IPS DF 6.9 (cell line): ENCODE data around the gene SELENOS.
A peak's percentile ranks its signal among the peaks of the same experiment; 100 is the strongest.

ENCODE experiments used
- DNase-seq: peaks from one replicate; pipeline ENCODE4 v3.0.0-alpha.2; 2013; ENCODE audit warnings: low read depth, low spot score
- H3K27ac ChIP-seq: one replicate; pipeline ENCODE4 v1.5.1; 2013; ENCODE audit warnings: low read length, control low read depth
- H3K27me3 ChIP-seq: 2 replicates; pipeline ENCODE4 v1.6.1; 2013; ENCODE audit warnings: mild to moderate bottlenecking, low read length; ENCODE audit not compliant: control insufficient read depth, insufficient read depth
- H3K36me3 ChIP-seq: 2 replicates; pipeline ENCODE4 v1.6.1; 2013; ENCODE audit warnings: low read length; ENCODE audit not compliant: control insufficient read depth, insufficient read depth
- H3K4me1 ChIP-seq: 2 replicates; pipeline ENCODE4 v1.6.1; 2013; ENCODE audit warnings: low read length; ENCODE audit not compliant: control insufficient read depth, insufficient read depth
- H3K4me3 ChIP-seq: 2 replicates; pipeline ENCODE4 v1.5.1; 2013; ENCODE audit warnings: mild to moderate bottlenecking, low read length
- H3K9me3 ChIP-seq: 2 replicates; pipeline ENCODE4 v1.6.1; 2013; ENCODE audit warnings: low read length, inconsistent platforms; ENCODE audit not compliant: control insufficient read depth, insufficient read depth
- WGBS: extraction: QIAGEN DNeasy Blood & Tissue Kit; methylation state at CpG from one replicate; pipeline ENCODE4 v1.1.7; 2013; ENCODE audit warnings: mixed read lengths, missing lambda C conversion rate; ENCODE audit not compliant: insufficient read length, insufficient coverage; 5-methylcytosine and 5-hydroxymethylcytosine counted together

The SELENOS gene

GRCh38 chr15:101258238-101259144, 18.8 kb downstream of the SELENOS start:
- H3K4me3 ChIP-seq = no peak overlapping the region
- no peaks in the 10 kb centered on the region for H3K36me3 ChIP-seq
- WGBS = no CpG with 5 or more reads among the region's 11 CpGs
- H3K4me1 ChIP-seq = no peaks in the 10 kb centered on the region; the same call in 1 of the 2 replicates
- no peaks in the 10 kb centered on the region for H3K9me3 ChIP-seq
- no peak overlapping the region for H3K27ac ChIP-seq
- H3K27me3 ChIP-seq = no peaks in the 10 kb centered on the region
- DNase-seq = no peak

GRCh38 chr15:101256757-101257156, 20.5 kb downstream of the SELENOS start:
- H3K4me1 ChIP-seq = no peaks in the 10 kb centered on the region; the same call in 1 of the 2 replicates
- H3K27me3 ChIP-seq = no peaks in the 10 kb centered on the region
- H3K36me3 ChIP-seq = no peaks in the 10 kb centered on the region
- no peak for DNase-seq
- no peaks in the 10 kb centered on the region for H3K9me3 ChIP-seq
- no CpG with 5 or more reads among the region's 6 CpGs for WGBS
- H3K27ac ChIP-seq = no peak overlapping the region
- no peak overlapping the region for H3K4me3 ChIP-seq

GRCh38 chr15:101255615-101256241, 21.6 kb downstream of the SELENOS start:
- DNase-seq = no peak
- no peaks in the 10 kb centered on the region; the same call in 1 of the 2 replicates for H3K4me1 ChIP-seq
- H3K27ac ChIP-seq = no peak overlapping the region
- H3K4me3 ChIP-seq = no peak overlapping the region
- H3K9me3 ChIP-seq = no peaks in the 10 kb centered on the region
- WGBS = no CpG with 5 or more reads among the region's 8 CpGs
- H3K36me3 ChIP-seq = no peaks in the 10 kb centered on the region
- no peaks in the 10 kb centered on the region for H3K27me3 ChIP-seq

DNA sequence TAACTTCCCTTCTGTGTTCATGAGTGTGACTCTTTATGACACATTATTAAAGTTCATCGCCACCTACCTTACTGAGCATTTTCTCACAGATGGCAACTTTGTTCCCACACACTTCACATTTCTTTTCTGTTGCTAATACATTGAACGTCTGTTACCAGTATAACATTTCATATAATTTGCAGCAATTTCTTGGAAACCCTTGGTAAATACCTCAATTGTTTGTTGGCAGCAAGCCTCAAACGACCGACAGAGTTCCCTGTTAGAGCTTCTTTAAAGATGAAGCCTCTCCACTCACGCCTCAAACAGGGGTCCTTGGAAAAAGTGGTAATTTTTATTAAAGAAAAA, 22.3 kb downstream of the SELENOS start:
- no peak for DNase-seq
- no peaks in the 10 kb centered on the region for H3K9me3 ChIP-seq
- H3K27ac ChIP-seq = no peak overlapping the region
- peaks cover 2% of the 10 kb centered on the region; the same call in 1 of the 2 replicates for H3K4me1 ChIP-seq
- no peaks in the 10 kb centered on the region for H3K27me3 ChIP-seq
- H3K4me3 ChIP-seq = no peak overlapping the region
- WGBS = no CpG with 5 or more reads among the region's 5 CpGs
- H3K36me3 ChIP-seq = no peaks in the 10 kb centered on the region

DNA sequence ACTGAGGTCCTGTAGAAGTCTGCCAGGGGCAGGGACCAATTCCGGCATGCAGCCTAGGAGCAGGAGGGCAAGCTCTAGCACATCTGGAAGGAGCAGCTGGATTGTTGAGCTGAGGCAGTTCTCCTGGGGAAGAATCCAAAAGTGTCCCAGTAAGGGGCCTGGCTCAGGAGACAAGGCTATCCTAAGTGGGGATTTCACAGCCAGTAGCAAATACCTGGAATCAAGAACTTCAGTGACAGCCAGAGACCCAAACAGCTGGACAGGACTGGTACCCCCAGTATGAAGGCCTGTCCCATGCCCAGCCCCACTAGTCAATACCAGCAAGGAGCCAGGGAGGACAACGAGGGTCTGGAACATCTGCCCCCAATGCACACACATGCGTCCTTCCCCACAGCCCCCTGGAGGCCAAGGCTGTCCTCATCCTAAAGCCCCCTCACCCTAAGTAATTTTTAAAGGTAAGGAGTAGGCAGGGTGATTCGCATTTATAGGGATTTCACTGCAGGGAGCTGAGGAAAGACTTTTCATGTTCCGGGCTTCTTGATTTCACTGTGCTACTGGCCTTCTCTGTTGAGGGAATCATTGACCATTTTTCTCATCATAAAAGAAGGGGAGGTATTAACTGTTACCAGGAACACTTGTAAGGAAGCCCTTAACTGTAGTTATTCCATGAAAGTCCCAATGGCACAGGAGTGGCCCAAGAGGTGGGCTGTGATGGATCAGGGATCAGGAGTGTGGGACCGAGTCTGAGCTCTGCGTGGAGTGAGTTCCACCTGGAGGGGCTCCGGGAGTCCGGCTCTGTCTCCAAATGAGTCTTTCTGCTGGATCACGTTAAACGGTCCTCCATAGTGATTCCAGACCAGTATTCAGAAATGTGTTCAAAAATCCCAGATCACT, 22.9 kb downstream of the SELENOS start:
- H3K4me1 ChIP-seq = peaks cover 3% of the 10 kb centered on the region; the same call in 1 of the 2 replicates
- DNase-seq = no peak
- H3K27ac ChIP-seq = no peak overlapping the region
- no peaks in the 10 kb centered on the region for H3K36me3 ChIP-seq
- WGBS = no CpG with 5 or more reads among the region's 11 CpGs
- no peak overlapping the region for H3K4me3 ChIP-seq
- no peaks in the 10 kb centered on the region for H3K9me3 ChIP-seq
- H3K27me3 ChIP-seq = no peaks in the 10 kb centered on the region

- H3K27ac ChIP-seq = no peak overlapping the region
- DNase-seq = no peak
- WGBS = no CpG with 5 or more reads among the region's 3 CpGs
- peaks cover 3% of the 10 kb centered on the region; the same call in 1 of the 2 replicates for H3K4me1 ChIP-seq
- peak overlapping the region; percentile 86; the same call in 1 of the 2 replicates for H3K4me3 ChIP-seq
- H3K36me3 ChIP-seq = no peaks in the 10 kb centered on the region
- no peaks in the 10 kb centered on the region for H3K9me3 ChIP-seq
- no peaks in the 10 kb centered on the region for H3K27me3 ChIP-seq
These were observed 24.4 kb downstream of the SELENOS start for GRCh38 chr15:101252836-101253235.

DNA sequence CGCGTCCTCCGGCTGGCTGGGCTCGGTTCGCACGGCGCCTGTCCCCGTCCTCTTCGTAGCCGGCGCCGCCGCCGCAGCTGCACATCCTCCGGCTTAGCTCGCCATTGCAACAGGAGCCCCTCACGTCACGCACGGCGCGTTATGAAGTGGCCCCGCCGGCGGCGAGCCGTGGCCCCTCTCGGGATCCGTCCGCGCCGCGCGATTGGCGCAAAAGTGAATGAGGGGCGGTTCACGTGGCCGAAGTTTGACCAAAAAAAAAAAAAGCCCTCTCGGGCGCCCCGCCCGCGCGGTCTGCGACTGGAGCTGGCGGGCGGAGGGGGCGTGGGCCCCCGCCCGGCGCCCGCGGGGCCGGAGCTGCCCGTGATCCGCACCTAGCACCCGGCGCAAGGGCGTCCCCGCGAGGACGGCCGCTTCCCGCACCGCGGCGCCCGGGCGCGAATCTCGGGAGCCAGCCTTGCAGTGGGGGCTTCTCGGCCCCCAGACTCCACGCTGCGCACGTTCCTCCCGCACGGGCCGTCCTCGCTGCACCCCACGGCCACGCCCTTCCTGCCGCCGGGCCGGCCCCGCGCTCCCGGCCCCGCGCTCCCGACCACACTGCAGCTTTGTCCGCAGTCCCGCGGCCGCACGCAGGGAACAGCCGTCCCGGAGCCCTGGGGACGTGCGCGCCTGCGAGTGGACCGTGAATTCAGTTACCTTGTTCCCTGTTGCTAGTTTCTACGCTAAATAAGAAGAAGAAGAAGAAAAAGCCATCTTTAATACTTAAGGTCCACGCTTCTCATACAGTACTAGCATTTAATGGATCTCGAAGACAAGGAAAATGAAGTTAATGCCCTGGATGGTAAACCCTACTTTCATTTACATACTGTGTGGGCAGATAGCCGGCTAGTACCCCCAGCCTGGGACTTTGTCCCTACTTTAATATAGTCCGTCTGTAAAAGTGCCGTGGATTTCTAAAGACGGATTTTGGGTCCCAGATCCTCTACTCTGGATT, 25.2 kb downstream of the SELENOS start, which contains the start of gene CHSY1:
Gene CHSY1 (minus strand): TSS at position 219 of the 991 bp plus-strand sequence. CDS start 592 bp downstream, outside the sequence.
- no CpG with 5 or more reads among the region's 108 CpGs for WGBS
- DNase-seq = no peak
- Histone ChIP-seq H3K27me3 (no peaks in the 10 kb centered on the region), H3K27ac (no peak within 1 kb of the TSS), H3K4me1 (peaks cover 5% of the 10 kb centered on the region; the same call in 1 of the 2 replicates), H3K36me3 (no peaks in the 10 kb centered on the region; the same call in 1 of the 2 replicates), H3K4me3 (peak within 1 kb of the TSS; percentile 86), H3K9me3 (no peaks in the 10 kb centered on the region)

DNA sequence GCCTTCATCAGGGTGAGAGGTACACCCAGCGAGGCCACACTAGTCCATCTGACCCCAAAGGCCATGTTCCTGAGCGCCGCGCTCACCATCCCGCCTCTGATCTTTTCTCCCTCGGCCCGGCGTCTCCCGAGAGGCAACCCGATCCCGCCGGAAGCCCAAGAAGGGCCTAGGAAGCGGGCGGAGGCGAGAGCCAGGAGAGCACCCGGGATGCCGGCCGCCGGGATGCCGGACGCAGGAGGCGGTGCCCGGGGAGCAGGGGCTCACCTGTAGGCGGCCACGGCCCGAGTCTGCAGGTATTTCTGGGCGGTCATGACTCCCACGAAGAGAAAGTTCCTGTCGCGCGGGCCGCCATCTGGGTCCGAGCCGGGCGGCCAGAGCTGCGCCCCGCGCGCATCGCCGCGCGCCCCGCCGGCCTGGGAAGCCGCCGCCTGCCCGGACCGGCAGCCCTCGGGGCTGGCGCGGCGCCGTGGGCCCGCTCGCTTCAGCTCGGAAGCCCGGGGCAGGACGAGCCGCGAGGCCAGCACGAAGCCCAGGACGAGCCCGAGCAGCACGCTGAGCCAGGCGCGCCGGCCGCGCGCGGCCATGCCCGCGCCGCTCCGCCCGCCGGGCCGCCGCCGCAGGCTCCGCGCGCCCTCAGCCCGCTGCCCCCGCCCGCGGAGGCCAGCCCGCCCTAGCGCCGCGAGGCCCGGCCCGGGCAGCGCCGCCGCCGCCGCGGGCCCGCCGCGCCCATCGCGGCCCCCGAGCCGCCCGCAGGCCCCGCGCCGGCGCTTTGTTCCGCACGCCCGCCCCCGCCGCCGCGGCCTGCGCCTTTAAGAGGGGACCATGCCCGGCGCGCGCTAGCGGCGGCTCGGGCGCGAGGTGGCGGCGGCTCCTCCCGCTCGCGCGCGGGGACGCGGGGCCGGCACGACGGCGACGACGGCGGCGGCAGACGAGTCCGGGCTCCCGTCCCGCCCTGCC, 26.1 kb downstream of the SELENOS start:
- no peak for DNase-seq

More for the DNA sequence above, 26.1 kb downstream of the SELENOS start:
- Histone ChIP-seq H3K9me3 (no peaks in the 10 kb centered on the region), H3K4me3 (peak overlapping the region; percentile 86), H3K36me3 (no peaks in the 10 kb centered on the region; the same call in 1 of the 2 replicates), H3K27me3 (no peaks in the 10 kb centered on the region), H3K27ac (no peak overlapping the region), H3K4me1 (peaks cover 5% of the 10 kb centered on the region; the same call in 1 of the 2 replicates)
- no CpG with 5 or more reads among the region's 150 CpGs for WGBS
